Measurements from ENCODE around the gene JADE1.
A peak's percentile ranks its signal among the peaks of the same experiment; 100 is the strongest.

The JADE1 gene

GRCh38 chr4:128809477-128810330 lies at the start of gene JADE1:
TSS of gene JADE1 (plus strand) at chr4:128809700. CDS start at chr4:128831759, 22,059 bp downstream.
- peak; percentile 95 for DNase-seq (ENCODE audit: low read depth)
- TF ChIP-seq, protein P1, sequence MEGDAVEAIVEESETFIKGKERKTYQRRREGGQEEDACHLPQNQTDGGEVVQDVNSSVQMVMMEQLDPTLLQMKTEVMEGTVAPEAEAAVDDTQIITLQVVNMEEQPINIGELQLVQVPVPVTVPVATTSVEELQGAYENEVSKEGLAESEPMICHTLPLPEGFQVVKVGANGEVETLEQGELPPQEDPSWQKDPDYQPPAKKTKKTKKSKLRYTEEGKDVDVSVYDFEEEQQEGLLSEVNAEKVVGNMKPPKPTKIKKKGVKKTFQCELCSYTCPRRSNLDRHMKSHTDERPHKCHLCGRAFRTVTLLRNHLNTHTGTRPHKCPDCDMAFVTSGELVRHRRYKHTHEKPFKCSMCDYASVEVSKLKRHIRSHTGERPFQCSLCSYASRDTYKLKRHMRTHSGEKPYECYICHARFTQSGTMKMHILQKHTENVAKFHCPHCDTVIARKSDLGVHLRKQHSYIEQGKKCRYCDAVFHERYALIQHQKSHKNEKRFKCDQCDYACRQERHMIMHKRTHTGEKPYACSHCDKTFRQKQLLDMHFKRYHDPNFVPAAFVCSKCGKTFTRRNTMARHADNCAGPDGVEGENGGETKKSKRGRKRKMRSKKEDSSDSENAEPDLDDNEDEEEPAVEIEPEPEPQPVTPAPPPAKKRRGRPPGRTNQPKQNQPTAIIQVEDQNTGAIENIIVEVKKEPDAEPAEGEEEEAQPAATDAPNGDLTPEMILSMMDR (IDR thresholded peaks at IDR 0.05; ENCODE audit: low read depth, low read length) = peak; percentile 28
- peak; percentile 70 for TF ChIP-seq MYC (IDR thresholded peaks at IDR 0.05; ENCODE audit: low read depth, low read length)
- TF ChIP-seq POLR2A (IDR thresholded peaks at IDR 0.05; ENCODE audit: extremely low read depth, insufficient read length) = peak; percentile 28
- peak; percentile 68 for TF ChIP-seq MAX (IDR thresholded peaks at IDR 0.05; ENCODE audit: low read depth, low read length)
- H3K4me3 ChIP-seq (ENCODE audit: low read depth, low read length) = peak within 1 kb of the TSS; percentile 97

- TF ChIP-seq MYC (IDR thresholded peaks at IDR 0.05; ENCODE audit: low read depth, low read length) (no peak), MAX (IDR thresholded peaks at IDR 0.05; ENCODE audit: low read depth, low read length) (no peak), POLR2A (IDR thresholded peaks at IDR 0.05; ENCODE audit: extremely low read depth, insufficient read length) (no peak)
- TF ChIP-seq, protein P1 (IDR thresholded peaks at IDR 0.05; ENCODE audit: low read depth, low read length) = no peak
- no peak overlapping the region for H3K4me3 ChIP-seq (ENCODE audit: low read depth, low read length)
- DNase-seq (ENCODE audit: low read depth) = no peak
Measured at GRCh38 chr4:128766781-128767180, 42.7 kb upstream of the JADE1 start.

DNA sequence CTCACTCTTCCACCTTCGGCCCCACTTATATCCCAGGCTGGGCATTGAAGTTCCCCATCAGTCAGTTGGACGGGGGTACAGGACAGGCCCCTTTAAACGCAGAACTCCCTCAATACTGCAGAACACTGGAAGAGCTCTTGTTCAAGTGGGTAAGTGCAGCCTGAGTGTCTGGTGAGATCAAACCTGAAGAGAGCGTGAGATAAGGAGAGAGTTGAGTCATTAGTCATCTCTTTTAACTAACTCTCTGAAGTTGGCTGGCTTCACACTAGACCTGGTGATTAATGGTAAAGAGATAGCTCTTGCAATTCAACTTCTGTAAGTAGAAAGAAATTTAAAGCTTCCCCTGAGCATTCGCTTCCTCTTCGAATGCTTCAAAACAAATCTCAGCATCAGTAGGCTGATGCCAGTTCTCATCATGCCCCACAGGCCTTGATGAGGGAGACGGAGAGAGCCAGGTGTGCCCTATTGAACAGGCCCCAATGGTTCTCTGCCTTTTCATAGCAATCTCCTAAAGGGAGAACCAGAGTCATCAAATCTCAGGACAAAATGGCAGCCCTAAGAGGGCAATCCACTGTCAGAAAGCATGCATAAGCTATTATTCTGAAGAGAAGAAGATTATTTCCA lies 41.0 kb upstream of the JADE1 start:
- H3K4me3 ChIP-seq (ENCODE audit: low read depth, low read length) = no peak overlapping the region
- TF ChIP-seq, protein P1 (IDR thresholded peaks at IDR 0.05; ENCODE audit: low read depth, low read length) = no peak
- TF ChIP-seq MAX (IDR thresholded peaks at IDR 0.05; ENCODE audit: low read depth, low read length) (no peak), MYC (IDR thresholded peaks at IDR 0.05; ENCODE audit: low read depth, low read length) (no peak), POLR2A (IDR thresholded peaks at IDR 0.05; ENCODE audit: extremely low read depth, insufficient read length) (no peak)
- DNase-seq (ENCODE audit: low read depth) = no peak

DNA sequence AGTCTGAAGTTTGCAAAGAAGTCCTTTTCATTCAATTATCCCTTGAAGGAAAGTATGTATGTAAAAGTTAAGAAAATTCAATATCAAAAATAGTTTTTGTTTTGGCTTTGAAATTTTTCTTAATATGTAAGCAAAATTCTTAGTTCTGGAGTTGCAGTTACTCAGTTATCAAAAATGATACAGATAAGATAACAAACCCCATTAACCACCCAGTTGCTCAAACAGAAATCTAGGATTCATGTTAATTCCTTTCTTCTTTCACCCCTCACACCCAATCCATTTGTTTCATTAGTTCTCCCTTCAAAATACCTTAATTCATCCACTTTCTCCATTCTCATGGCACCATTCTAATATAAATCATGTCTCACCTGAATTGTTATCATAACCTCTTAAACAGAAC lies 40.5 kb upstream of the JADE1 start:
- no peak overlapping the region for H3K4me3 ChIP-seq (ENCODE audit: low read depth, low read length)
- no peak for DNase-seq (ENCODE audit: low read depth)
- TF ChIP-seq MAX (IDR thresholded peaks at IDR 0.05; ENCODE audit: low read depth, low read length) = no peak
- no peak for TF ChIP-seq POLR2A (IDR thresholded peaks at IDR 0.05; ENCODE audit: extremely low read depth, insufficient read length)
- no peak for TF ChIP-seq MYC (IDR thresholded peaks at IDR 0.05; ENCODE audit: low read depth, low read length)
- TF ChIP-seq, protein P1 (IDR thresholded peaks at IDR 0.05; ENCODE audit: low read depth, low read length) = no peak

GRCh38 chr4:128770807-128771206 lies 38.7 kb upstream of the JADE1 start:
- DNase-seq (ENCODE audit: low read depth) = peak; percentile 38
- TF ChIP-seq, protein P1 (IDR thresholded peaks at IDR 0.05; ENCODE audit: low read depth, low read length) = no peak
- TF ChIP-seq MYC (IDR thresholded peaks at IDR 0.05; ENCODE audit: low read depth, low read length) (no peak), POLR2A (IDR thresholded peaks at IDR 0.05; ENCODE audit: extremely low read depth, insufficient read length) (no peak)
- no peak overlapping the region for H3K4me3 ChIP-seq (ENCODE audit: low read depth, low read length)

Measured in NB4 (cell line).